B cell (primary cell): ENCODE results near the gene BAHCC1. TPM values are rescaled to one million over a fixed set of nuclear protein-coding genes. Genes with fewer than 3 reads are reported as not detected.

Experiments used
- ATAC-seq: fragments of 200-7000 bp; cut with Tn5 transposase; one replicate; pipeline ENCODE4 v1.10.0; 2021; ENCODE audit warnings: low read depth, mild to moderate bottlenecking, moderate number of reproducible peaks, moderate library complexity
- CTCF ChIA-PET: fragments of 350-600 bp; sonication (Branson Sonifier 250); formaldehyde crosslinking; loops from one replicate; lab custom pipeline; 2021; ENCODE audit warnings: antibody characterized with exemption, inconsistent platforms; lab: Charles Lee
- POLR2A ChIA-PET: fragments of 350-600 bp; sonication (Branson Sonifier 250); formaldehyde crosslinking; loops from one replicate; lab custom pipeline; 2021; ENCODE audit warnings: antibody characterized with exemption; lab: Charles Lee
- DNase-seq: peaks from one replicate; pipeline ENCODE4 v3.0.0; 2013
- H2AFZ ChIP-seq: 2 replicates; pipeline ENCODE4 v1.6.1; 2012; ENCODE audit warnings: mild to moderate bottlenecking, low read depth, low read length; ENCODE audit not compliant: insufficient read depth, poor library complexity, severe bottlenecking
- H3K27ac ChIP-seq, 2 donors: 1 replicate in 1 of 2; 2 replicates in 1 of 2; pipeline ENCODE4 v1.5.1; 2012 to 2013; ENCODE audit warnings: low read length in 2 of 2, mild to moderate bottlenecking in 2 of 2, moderate library complexity in 1 of 2
- H3K27me3 ChIP-seq, 4 experiments: fragments of 200-600 bp in 1 of 4; sonication (generic) in 1 of 4; replicated peaks in 1 of 4; 1 replicate in 2 of 4; 2 replicates in 2 of 4; pipeline versions ENCODE4 v1.6.1 to v1.7.0; 2013 to 2016; ENCODE audit warnings: low read length in 3 of 4, mild to moderate bottlenecking in 2 of 4, mixed read lengths in 1 of 4, moderate library complexity in 1 of 4; ENCODE audit not compliant: insufficient read depth in 4 of 4, control insufficient read depth in 3 of 4; ENCODE audit errors: control extremely low read depth in 1 of 4
- H3K36me3 ChIP-seq, 2 experiments: replicated peaks in 1 of 2; 1 replicate in 1 of 2; 2 replicates in 1 of 2; pipeline versions ENCODE4 v1.6.1 to v1.7.1; 2013; ENCODE audit warnings: low read length in 1 of 2; ENCODE audit not compliant: insufficient read depth in 2 of 2, control insufficient read depth in 1 of 2; ENCODE audit errors: control extremely low read depth in 1 of 2, extremely low read depth in 1 of 2
- H3K4me1 ChIP-seq, 2 donors: fragments of 200-600 bp in 1 of 2; sonication (generic) in 1 of 2; 1 replicate in 1 of 2; 2 replicates in 1 of 2; pipeline versions ENCODE4 v1.5.1 to v1.6.1; 2013 to 2017; ENCODE audit warnings: low read length in 2 of 2; ENCODE audit not compliant: control insufficient read depth in 2 of 2, insufficient read depth in 2 of 2
- H3K4me2 ChIP-seq: replicated peaks from 2 replicates; pipeline ENCODE3; 2012; ENCODE audit warnings: mild to moderate bottlenecking, low read depth, low read length; ENCODE audit not compliant: poor library complexity, severe bottlenecking
- H3K4me3 ChIP-seq, 5 experiments: fragments of 200-600 bp in 1 of 5; sonication (generic) in 1 of 5; 1 replicate in 3 of 5; 2 replicates in 2 of 5; pipeline versions ENCODE4 v1.5.1 to v1.7.0; 2011 to 2016; ENCODE audit warnings: low read length in 4 of 5, mild to moderate bottlenecking in 4 of 5, low read depth in 2 of 5, control low read depth in 1 of 5, moderate library complexity in 1 of 5; ENCODE audit not compliant: insufficient read depth in 1 of 5; ENCODE audit errors: control extremely low read depth in 1 of 5, extremely low read depth in 1 of 5
- H3K79me2 ChIP-seq: fragments of 200-600 bp; sonication (generic); one replicate; pipeline ENCODE4 v1.6.0; 2016; ENCODE audit warnings: low read length; ENCODE audit not compliant: control insufficient read depth, insufficient read depth
- H3K9ac ChIP-seq: fragments of 200-600 bp; sonication (generic); 2 replicates; pipeline ENCODE4 v1.6.1; 2017; ENCODE audit warnings: mild to moderate bottlenecking, low read length, moderate library complexity
- H3K9me3 ChIP-seq, 3 donors: one replicate each; pipeline versions ENCODE4 v1.6.1 to v1.7.1; 2013; ENCODE audit warnings: low read length in 2 of 3; ENCODE audit not compliant: control insufficient read depth in 2 of 3, insufficient read depth in 1 of 3; ENCODE audit errors: control extremely low read depth in 1 of 3
- H4K20me1 ChIP-seq: 2 replicates; pipeline ENCODE4 v1.6.0; 2012; ENCODE audit warnings: mild to moderate bottlenecking, low read length; ENCODE audit not compliant: insufficient read depth, control insufficient read depth, poor library complexity, severe bottlenecking
- H3K27ac Mint-ChIP-seq: one replicate; pipeline ENCODE4 v1.8.0; 2021; ENCODE audit warnings: mixed read lengths
- H3K27me3 Mint-ChIP-seq: one replicate; pipeline ENCODE4 v1.8.0; 2021; ENCODE audit warnings: mixed read lengths
- H3K4me1 Mint-ChIP-seq: one replicate; pipeline ENCODE4 v1.8.0; 2021; ENCODE audit warnings: mixed read lengths
- H3K4me3 Mint-ChIP-seq: one replicate; pipeline ENCODE4 v1.8.0; 2021; ENCODE audit warnings: mixed read lengths
- H3K9me3 Mint-ChIP-seq: one replicate; pipeline ENCODE4 v1.8.0; 2022; ENCODE audit warnings: mixed read lengths; ENCODE audit not compliant: insufficient read depth
- CTCF ChIP-seq: fragments of 200-600 bp; IDR thresholded peaks from one replicate; pipeline ENCODE4 v1.8.0; 2022; ENCODE audit warnings: antibody characterized with exemption, mild to moderate bottlenecking
- EZH2 ChIP-seq: IDR thresholded peaks from 2 replicates; pipeline ENCODE4 v1.6.1; 2012; ENCODE audit warnings: borderline replicate concordance, low read depth, mild to moderate bottlenecking, moderate library complexity, low read length; ENCODE audit not compliant: insufficient read depth, poor library complexity, severe bottlenecking
- WGBS: methylation state at CpG from one replicate; pipeline ENCODE4 v1.1.5; 2013; ENCODE audit warnings: missing lambda C conversion rate; ENCODE audit not compliant: insufficient coverage; 5-methylcytosine and 5-hydroxymethylcytosine counted together
- intact Hi-C: fragments of 100-400 bp; cut with micrococcal nuclease; formaldehyde crosslinking; loops from one replicate; pipeline ENCODE4 v1.10.0; 2022
- polyA plus RNA-seq: library from polyadenylated mRNA; depleted of rRNA; stranded (reverse); fragments of >200 nt; gene quantifications from 2 replicates; pipeline ENCODE4 v1.2.3, GENCODE V29; 2012
- total RNA-seq, 2 donors: library from RNA; stranded (reverse); fragments of 120-200 nt in 1 of 2; gene quantifications; 1 replicate in 1 of 2; 2 replicates in 1 of 2; pipeline versions ENCODE4 v1.2.3 to v1.2.4, GENCODE V29; 2013 to 2022

BAHCC1 gene
- total and polyA plus RNA-seq, 2 donors (not counting 1 experiment from before 2014, with no cell fraction given) = 0.12 to 0.48 TPM

DNA sequence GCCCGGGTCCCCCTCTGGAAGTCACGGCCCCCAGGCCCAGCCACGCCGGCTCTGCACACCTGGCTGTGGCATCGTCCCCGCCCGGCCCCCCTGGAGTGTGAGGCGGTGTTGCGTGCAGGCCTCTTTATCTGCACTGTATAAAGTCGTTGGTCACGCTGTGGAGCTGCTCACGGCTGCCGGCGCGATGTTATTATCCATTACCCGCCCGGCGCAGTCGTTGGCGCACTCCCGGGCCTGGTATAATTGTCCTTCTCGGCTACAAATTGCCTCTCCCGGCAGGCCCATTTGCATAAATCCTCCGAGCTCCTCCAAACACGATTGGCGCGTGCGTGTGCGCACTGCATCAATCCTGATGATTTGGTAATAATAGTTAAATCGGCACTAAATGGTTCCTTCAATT lies 57.8 kb downstream of the BAHCC1 start:
- CTCF ChIA-PET = no interaction called here
- POLR2A ChIA-PET = no interaction called here
- ATAC-seq = no peak
- Histone ChIP-seq H3K36me3 (no peaks in the 10 kb centered on the region), H3K27ac (no peak overlapping the region), H3K27me3 (peaks cover 0 to 43% (median 13%) of the 10 kb centered on the region in 4 experiments), H2AFZ (peak overlapping the region; percentile 16), H3K4me3 (no peak overlapping the region), H3K4me2 (peak overlapping the region; percentile 72), H3K9ac (peak overlapping the region; percentile 35), H4K20me1 (no peaks in the 10 kb centered on the region), H3K79me2 (no peaks in the 10 kb centered on the region), H3K9me3 (peaks cover 0 to 4% (median 0%) of the 10 kb centered on the region in 3 donors), H3K4me1 (peaks cover 34 to 37% of the 10 kb centered on the region in 2 donors)
- TF ChIP-seq EZH2 (no peak), CTCF (no peak)
- intact Hi-C loops = no loop called here
- peak; percentile 24 for DNase-seq
- Mint-ChIP-seq H3K4me3 (peak overlapping the region; percentile 73), H3K27me3 (peaks cover 4% of the 10 kb centered on the region), H3K4me1 (peaks cover 22% of the 10 kb centered on the region), H3K27ac (no peak overlapping the region), H3K9me3 (no peaks in the 10 kb centered on the region)
- 26% methylated on average over 23 of the region's 30 CpGs for WGBS

- H3K27ac Mint-ChIP-seq = no peak overlapping the region
Observed at GRCh38 chr17:81453712-81454111, 58.5 kb downstream of the BAHCC1 start.

More at GRCh38 chr17:81453712-81454111, 58.5 kb downstream of the BAHCC1 start:
- ChIA-PET POLR2A (no interaction called here), CTCF (no interaction called here)
- Mint-ChIP-seq H3K27me3 (peaks cover 4% of the 10 kb centered on the region), H3K9me3 (no peaks in the 10 kb centered on the region), H3K4me3 (peak overlapping the region; percentile 49), H3K4me1 (peaks cover 22% of the 10 kb centered on the region)
- Histone ChIP-seq H3K4me1 (peaks cover 34 to 37% of the 10 kb centered on the region in 2 donors), H3K36me3 (no peaks in the 10 kb centered on the region), H2AFZ (no peak overlapping the region), H3K79me2 (no peaks in the 10 kb centered on the region), H3K27ac (no peak overlapping the region), H3K27me3 (peaks cover 0 to 43% (median 13%) of the 10 kb centered on the region in 4 experiments), H3K9ac (peak overlapping the region; percentile 35), H3K4me3 (no peak overlapping the region), H3K9me3 (peaks cover 0 to 4% (median 0%) of the 10 kb centered on the region in 3 donors), H3K4me2 (peak overlapping the region; percentile 72), H4K20me1 (no peaks in the 10 kb centered on the region)
- WGBS = 0% methylated on average over 4 of the region's 7 CpGs
- DNase-seq = peak; percentile 36
- TF ChIP-seq CTCF (no peak), EZH2 (no peak)
- intact Hi-C loops = no loop called here
- no peak for ATAC-seq
